Colonic mucosa (tissue), 4 donors: Measurements from ENCODE around the gene NAA35. TPM values are rescaled to one million over a fixed set of nuclear protein-coding genes. Genes with fewer than 3 reads are reported as not detected.
"Not testable (repeated sequence)": the region's sequence is repeated elsewhere in the genome, so short reads cannot be mapped to it uniquely, and the experiment has no call there.

Experiments
- DNase-seq: peaks from one replicate; pipeline ENCODE4 v3.0.0-alpha.2; 2020
- H3K27ac ChIP-seq: fragments of 200-600 bp; one replicate; pipeline ENCODE4 v1.8.0; 2021
- H3K27me3 ChIP-seq: fragments of 200-600 bp; one replicate; pipeline ENCODE4 v1.8.0; 2021
- H3K36me3 ChIP-seq: fragments of 200-600 bp; one replicate; pipeline ENCODE4 v1.8.0; 2021
- H3K4me1 ChIP-seq: fragments of 200-600 bp; one replicate; pipeline ENCODE4 v1.8.0; 2021; ENCODE audit warnings: mild to moderate bottlenecking
- H3K4me3 ChIP-seq: fragments of 200-600 bp; one replicate; pipeline ENCODE4 v1.8.0; 2021
- H3K9ac ChIP-seq, 2 donors: one replicate each; pipeline ENCODE4 v1.7.0; 2013; ENCODE audit warnings: control low read depth in 2 of 2, low read depth in 2 of 2, low read length in 2 of 2
- H3K9me3 ChIP-seq: fragments of 200-600 bp; one replicate; pipeline ENCODE4 v1.8.0; 2021
- CTCF ChIP-seq: fragments of 200-600 bp; IDR thresholded peaks from one replicate; pipeline ENCODE4 v1.8.0; 2022; ENCODE audit warnings: antibody characterized with exemption, mild to moderate bottlenecking
- intact Hi-C: fragments of 100-400 bp; cut with DNase I; formaldehyde crosslinking; loops from one replicate; pipeline ENCODE4 v1.14.1; 2022
- total RNA-seq, 2 donors: library from RNA; stranded (reverse); fragmentation: NEBNext Ultra II Directional in 1 of 2; extraction: Animal tissue kit (Norgen Biotek cat#: 25700) in 1 of 2; gene quantifications; one replicate each; pipeline ENCODE4 v1.2.1, GENCODE V29; 2021
- donor health status: healthy.
- donor health status: DM: no; HTN: no; CAD: no.
- donor health status: DM: no; HTN: no; CAD: no.

The NAA35 gene
- total RNA-seq, 2 donors from 2014 or later, result 29.2 to 40.2 TPM

GRCh38 chr9:85964949-85965348, 24.0 kb downstream of the NAA35 start:
- no peak overlapping the region for H3K27ac ChIP-seq
- no peak for TF ChIP-seq CTCF
- no peak for DNase-seq
- H3K9ac ChIP-seq, result no peak overlapping the region
- intact Hi-C loops, result no loop called here
- no peaks in the 10 kb centered on the region for H3K9me3 ChIP-seq
- H3K27me3 ChIP-seq, result no peaks in the 10 kb centered on the region
- H3K36me3 ChIP-seq, result peaks cover 6% of the 10 kb centered on the region
- H3K4me3 ChIP-seq, result no peak overlapping the region
- H3K4me1 ChIP-seq, result peaks cover 8% of the 10 kb centered on the region

GRCh38 chr9:85969727-85970126, 28.8 kb downstream of the NAA35 start:
- Histone ChIP-seq H3K4me3 (no peak overlapping the region), H3K36me3 (peaks cover 3% of the 10 kb centered on the region), H3K9ac (no peak overlapping the region), H3K9me3 (no peaks in the 10 kb centered on the region), H3K27ac (no peak overlapping the region), H3K27me3 (no peaks in the 10 kb centered on the region), H3K4me1 (no peaks in the 10 kb centered on the region)
- DNase-seq, result no peak
- TF ChIP-seq CTCF, result no peak
- intact Hi-C loops, result no loop called here

GRCh38 chr9:85971731-85972130, 30.8 kb downstream of the NAA35 start:
- H3K27me3 ChIP-seq, result no peaks in the 10 kb centered on the region
- intact Hi-C loops, result no loop called here
- no peak overlapping the region for H3K4me3 ChIP-seq
- DNase-seq, result no peak
- H3K36me3 ChIP-seq, result no peaks in the 10 kb centered on the region
- no peak overlapping the region for H3K27ac ChIP-seq
- no peaks in the 10 kb centered on the region for H3K9me3 ChIP-seq
- no peaks in the 10 kb centered on the region for H3K4me1 ChIP-seq
- H3K9ac ChIP-seq, result no peak overlapping the region
- no peak for TF ChIP-seq CTCF

- DNase-seq, result no peak
- no peaks in the 10 kb centered on the region for H3K9me3 ChIP-seq
- no peak for TF ChIP-seq CTCF
- no peak overlapping the region for H3K27ac ChIP-seq
- no peaks in the 10 kb centered on the region for H3K4me1 ChIP-seq
- H3K9ac ChIP-seq, result no peak overlapping the region
- H3K27me3 ChIP-seq, result no peaks in the 10 kb centered on the region
- intact Hi-C loops, result no loop called here
- H3K36me3 ChIP-seq, result no peaks in the 10 kb centered on the region
- H3K4me3 ChIP-seq, result no peak overlapping the region
These were observed 32.3 kb downstream of the NAA35 start for GRCh38 chr9:85973238-85973637.

- H3K4me1 ChIP-seq, intact Hi-C loops, H3K9me3 ChIP-seq, H3K36me3 ChIP-seq, H3K4me3 ChIP-seq, DNase-seq, H3K27me3 ChIP-seq, H3K9ac ChIP-seq, H3K27ac ChIP-seq: not testable (repeated sequence)
These were observed 33.2 kb downstream of the NAA35 start for GRCh38 chr9:85974055-85974547.

- Histone ChIP-seq H3K9me3 (no peaks in the 10 kb centered on the region), H3K27ac (no peak overlapping the region), H3K4me3 (no peak overlapping the region), H3K36me3 (peaks cover 7% of the 10 kb centered on the region), H3K9ac (no peak overlapping the region), H3K27me3 (no peaks in the 10 kb centered on the region), H3K4me1 (no peaks in the 10 kb centered on the region)
- no peak for DNase-seq
- TF ChIP-seq CTCF, result no peak
- intact Hi-C loops, result no loop called here
These were observed 37.5 kb downstream of the NAA35 start for GRCh38 chr9:85978496-85978895.
